Effector memory CD8-positive, alpha-beta T cell (primary cell): ENCODE measurements around the gene PPP4R3B.

ENCODE experiments used
- ATAC-seq: fragments of 150-1000 bp; cut with Tn5 transposase; replicated peaks from 2 replicates; pipeline ENCODE4 v1.10.0; 2021; ENCODE audit warnings: mild to moderate bottlenecking, moderate library complexity
- DNase-seq, 3 experiments: peaks; one replicate each; pipeline ENCODE4 v3.0.0; 2021
- H3K27ac Mint-ChIP-seq, 2 donors: one replicate each; pipeline ENCODE4 v1.8.0; 2022; ENCODE audit warnings: mild to moderate bottlenecking in 2 of 2, mixed read lengths in 2 of 2, moderate library complexity in 2 of 2
- H3K27me3 Mint-ChIP-seq, 2 donors: one replicate each; pipeline ENCODE4 v1.8.0; 2022; ENCODE audit warnings: mixed read lengths in 2 of 2
- H3K36me3 Mint-ChIP-seq: one replicate; pipeline ENCODE4 v1.8.0; 2022; ENCODE audit warnings: mild to moderate bottlenecking, moderate library complexity, mixed read lengths; ENCODE audit not compliant: insufficient read depth
- H3K4me1 Mint-ChIP-seq, 2 donors: one replicate each; pipeline ENCODE4 v1.8.0; 2022; ENCODE audit warnings: low read depth in 2 of 2, mixed read lengths in 2 of 2
- H3K4me3 Mint-ChIP-seq, 2 donors: one replicate each; pipeline ENCODE4 v1.8.0; 2022; ENCODE audit warnings: mild to moderate bottlenecking in 2 of 2, mixed read lengths in 2 of 2, moderate library complexity in 2 of 2
- H3K9me3 Mint-ChIP-seq, 2 donors: one replicate each; pipeline ENCODE4 v1.8.0; 2022; ENCODE audit warnings: mixed read lengths in 2 of 2

Gene PPP4R3B

GRCh38 chr2:55526174-55526573 lies 91.2 kb downstream of the PPP4R3B start:
- H3K9me3 Mint-ChIP-seq: no peaks in the 10 kb centered on the region
- DNase-seq: no peak
- H3K27ac Mint-ChIP-seq: no peak overlapping the region
- no peak for ATAC-seq
- no peak overlapping the region for H3K4me3 Mint-ChIP-seq
- H3K27me3 Mint-ChIP-seq: no peaks in the 10 kb centered on the region
- H3K4me1 Mint-ChIP-seq: peaks cover 6 to 9% of the 10 kb centered on the region in 2 donors
- peaks cover 32% of the 10 kb centered on the region for H3K36me3 Mint-ChIP-seq

- H3K9me3 Mint-ChIP-seq: no peaks in the 10 kb centered on the region
- H3K4me3 Mint-ChIP-seq: no peak overlapping the region
- no peaks in the 10 kb centered on the region for H3K27me3 Mint-ChIP-seq
- DNase-seq (no peak), ATAC-seq (no peak)
- peaks cover 37% of the 10 kb centered on the region for H3K36me3 Mint-ChIP-seq
- H3K27ac Mint-ChIP-seq: no peak overlapping the region
- peaks cover 9% of the 10 kb centered on the region in 2 donors for H3K4me1 Mint-ChIP-seq
These were observed 92.5 kb downstream of the PPP4R3B start for GRCh38 chr2:55524884-55525437.

GRCh38 chr2:55519938-55520885 lies 97.2 kb downstream of the PPP4R3B start:
- ATAC-seq (peak; percentile 13), DNase-seq (peak in 2 of 3 experiments; percentile 9 to 14)
- Mint-ChIP-seq H3K27me3 (no peaks in the 10 kb centered on the region), H3K9me3 (no peaks in the 10 kb centered on the region), H3K4me3 (peak overlapping the region; percentile 99 to 100), H3K4me1 (peaks cover 13 to 20% of the 10 kb centered on the region in 2 donors), H3K36me3 (peaks cover 38% of the 10 kb centered on the region), H3K27ac (peak overlapping the region; percentile 99 to 100)

- Mint-ChIP-seq H3K27ac (peak overlapping the region; percentile 99 to 100), H3K4me1 (peaks cover 13 to 20% of the 10 kb centered on the region in 2 donors), H3K4me3 (peak overlapping the region; percentile 99 to 100), H3K36me3 (peaks cover 26% of the 10 kb centered on the region), H3K9me3 (no peaks in the 10 kb centered on the region), H3K27me3 (no peaks in the 10 kb centered on the region)
- ATAC-seq (peak; percentile 8), DNase-seq (no peak)
These were observed 98.6 kb downstream of the PPP4R3B start for GRCh38 chr2:55518841-55519165.

- no peak for ATAC-seq
These were observed 105.8 kb downstream of the PPP4R3B start for GRCh38 chr2:55511508-55512124.

DNA sequence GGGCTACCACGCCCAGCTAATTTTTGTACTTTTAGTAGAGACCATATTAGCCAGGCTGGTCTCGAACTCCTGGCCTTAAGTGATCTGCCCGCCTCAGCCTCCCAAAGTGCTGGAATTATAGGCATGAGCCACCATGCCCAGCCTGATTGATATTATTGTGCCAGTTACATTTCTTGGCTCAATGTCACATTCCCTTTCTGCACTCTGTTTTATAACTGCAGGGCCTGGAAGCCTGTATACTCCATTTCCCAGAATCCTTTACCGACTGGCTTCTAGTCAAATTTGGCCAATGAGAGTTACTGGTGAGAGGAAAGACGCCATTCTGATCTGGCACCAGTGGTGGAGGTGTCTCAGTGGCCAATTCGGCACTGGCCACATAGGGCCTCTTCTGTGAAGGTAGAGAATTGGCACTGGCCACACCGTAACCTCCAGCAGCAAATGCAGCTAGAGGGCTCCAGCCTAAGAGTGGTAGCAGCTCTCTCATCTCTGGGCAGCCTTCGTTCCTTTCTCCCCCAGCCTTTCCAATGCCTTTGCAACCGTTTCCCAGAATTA lies 114.8 kb downstream of the PPP4R3B start:
- ATAC-seq (no peak), DNase-seq (no peak)
- Mint-ChIP-seq H3K4me1 (no peaks in the 10 kb centered on the region), H3K4me3 (no peak overlapping the region), H3K9me3 (no peaks in the 10 kb centered on the region), H3K36me3 (no peaks in the 10 kb centered on the region), H3K27ac (no peak overlapping the region), H3K27me3 (no peaks in the 10 kb centered on the region)

More at GRCh38 chr2:55511508-55512124, 105.8 kb downstream of the PPP4R3B start:
- no peak overlapping the region for H3K4me3 Mint-ChIP-seq
- no peaks in the 10 kb centered on the region for H3K4me1 Mint-ChIP-seq
- H3K36me3 Mint-ChIP-seq: no peaks in the 10 kb centered on the region
- H3K27ac Mint-ChIP-seq: no peak overlapping the region
- no peak for DNase-seq
- no peaks in the 10 kb centered on the region for H3K9me3 Mint-ChIP-seq
- no peaks in the 10 kb centered on the region for H3K27me3 Mint-ChIP-seq

DNA sequence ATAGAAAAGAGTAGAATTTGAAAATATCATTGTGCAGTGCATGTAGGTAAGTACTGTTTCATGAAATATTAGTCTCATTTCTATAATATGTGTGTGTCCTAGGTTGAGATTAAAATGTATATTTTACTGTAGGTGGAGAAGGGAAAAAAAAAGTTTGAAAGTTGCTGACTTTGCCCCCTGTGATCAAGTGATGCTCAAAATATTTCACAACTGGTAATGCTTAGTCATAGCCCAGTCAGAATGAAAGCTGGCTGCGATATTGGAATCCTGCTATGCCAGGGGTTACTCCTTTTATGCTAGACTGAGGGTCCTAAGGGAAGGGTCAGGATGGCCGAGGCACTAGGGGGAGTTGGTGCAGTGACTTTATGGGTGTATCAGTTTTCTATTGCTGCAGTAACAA lies 117.4 kb downstream of the PPP4R3B start:
- no peak for DNase-seq
- H3K27ac Mint-ChIP-seq: no peak overlapping the region

GRCh38 chr2:55498582-55498981 lies 118.8 kb downstream of the PPP4R3B start:
- ATAC-seq: no peak
- no peaks in the 10 kb centered on the region for H3K36me3 Mint-ChIP-seq
- H3K9me3 Mint-ChIP-seq: no peaks in the 10 kb centered on the region
- H3K4me1 Mint-ChIP-seq: no peaks in the 10 kb centered on the region
- no peak overlapping the region for H3K4me3 Mint-ChIP-seq
- H3K27ac Mint-ChIP-seq: no peak overlapping the region
- no peak for DNase-seq
- H3K27me3 Mint-ChIP-seq: peaks cover 0 to 6% of the 10 kb centered on the region in 2 donors

More for the DNA sequence above, 117.4 kb downstream of the PPP4R3B start:
- Mint-ChIP-seq H3K27me3 (no peaks in the 10 kb centered on the region), H3K4me3 (no peak overlapping the region), H3K9me3 (no peaks in the 10 kb centered on the region), H3K4me1 (no peaks in the 10 kb centered on the region), H3K36me3 (no peaks in the 10 kb centered on the region)
- no peak for ATAC-seq
